ENCODE measurements around the gene EXOC6.

The EXOC6 gene

GRCh38 chr10:93067443-93068365 is 219.4 kb downstream of the EXOC6 start:
- no peak for DNase-seq

- DNase-seq = no peak
Observed at GRCh38 chr10:93068411-93069244, 220.3 kb downstream of the EXOC6 start.

GRCh38 chr10:93069245-93069561 is 220.9 kb downstream of the EXOC6 start:
- no peak for DNase-seq

GRCh38 chr10:93070378-93071176 is 222.3 kb downstream of the EXOC6 start:
- DNase-seq = no peak

GRCh38 chr10:93071177-93071472 is 222.8 kb downstream of the EXOC6 start:
- DNase-seq = no peak

- no peak for DNase-seq
Observed at GRCh38 chr10:93071674-93072224, 223.4 kb downstream of the EXOC6 start.

- no peak for DNase-seq
Observed at GRCh38 chr10:93072225-93072712, 223.9 kb downstream of the EXOC6 start.

GRCh38 chr10:93072713-93073538 is 224.6 kb downstream of the EXOC6 start:
- no peak for DNase-seq

- DNase-seq = no peak
Observed at GRCh38 chr10:93073539-93074146, 225.3 kb downstream of the EXOC6 start, which contains the start of gene CYP26A1. CYP26A1 (plus strand) TSS chr10:93073893; CDS start chr10:93073935, 42 bp downstream.

- DNase-seq = no peak
Observed at GRCh38 chr10:93074147-93074596, 225.9 kb downstream of the EXOC6 start.

GRCh38 chr10:93074597-93075368 is 226.5 kb downstream of the EXOC6 start:
- no peak for DNase-seq

GRCh38 chr10:93075369-93076221 is 227.3 kb downstream of the EXOC6 start:
- peak; percentile 61 for DNase-seq

- no peak for DNase-seq
Observed at GRCh38 chr10:93076871-93077270, 228.6 kb downstream of the EXOC6 start.

GRCh38 chr10:93077860-93078337 is 229.6 kb downstream of the EXOC6 start:
- DNase-seq = no peak

GRCh38 chr10:93079663-93080349 is 231.5 kb downstream of the EXOC6 start:
- no peak for DNase-seq

GRCh38 chr10:93080350-93081046 is 232.2 kb downstream of the EXOC6 start:
- peak; percentile 48 for DNase-seq

- DNase-seq = no peak
Observed at GRCh38 chr10:93081318-93081717, 233.0 kb downstream of the EXOC6 start.

GRCh38 chr10:93081834-93082233 is 233.5 kb downstream of the EXOC6 start:
- no peak for DNase-seq
